ENCODE results near the gene C10orf143.
A peak's percentile ranks its signal among the peaks of the same experiment; 100 is the strongest.
"Not testable (repeated sequence)": the region's sequence is repeated elsewhere in the genome, so short reads cannot be mapped to it uniquely, and the experiment has no call there.

Gene C10orf143

DNA sequence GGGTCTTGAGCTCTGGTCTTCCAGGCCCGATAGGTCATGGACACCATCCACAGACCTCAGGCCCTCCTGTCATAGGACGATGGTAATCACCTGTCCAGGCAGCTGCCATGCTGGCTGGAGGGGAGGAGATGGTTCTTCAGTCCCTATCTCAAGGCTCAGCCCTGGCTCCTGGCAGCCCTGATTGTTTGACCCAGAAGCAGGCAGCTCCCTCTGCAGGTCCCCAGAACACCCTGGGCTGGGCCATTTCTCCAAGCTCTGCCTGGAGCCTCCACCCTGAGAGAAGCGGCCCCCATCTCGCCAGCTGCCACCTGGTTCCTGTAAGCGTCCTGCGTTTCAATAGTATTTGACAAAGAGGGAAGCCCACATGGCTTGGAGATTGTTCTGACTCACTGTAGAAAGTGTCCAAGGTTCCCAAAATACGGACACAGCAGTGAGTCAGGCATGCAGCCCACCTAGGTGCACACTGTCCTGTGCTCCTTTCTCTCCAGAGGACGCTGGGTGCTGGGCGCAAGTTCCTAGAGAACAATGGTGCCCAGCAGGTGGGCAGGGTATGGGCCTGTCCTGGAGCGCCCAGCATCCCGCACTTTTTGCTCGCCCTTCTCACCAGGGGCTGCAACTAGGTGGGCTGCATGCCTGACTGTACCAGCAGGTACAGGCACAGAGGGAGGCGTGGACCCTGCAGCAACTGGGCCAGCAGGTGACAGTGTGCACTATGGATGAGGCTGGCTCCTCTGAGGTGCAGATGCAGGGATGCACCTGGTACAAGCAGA, 74.1 kb downstream of the C10orf143 start:
- no peak for DNase-seq

DNA sequence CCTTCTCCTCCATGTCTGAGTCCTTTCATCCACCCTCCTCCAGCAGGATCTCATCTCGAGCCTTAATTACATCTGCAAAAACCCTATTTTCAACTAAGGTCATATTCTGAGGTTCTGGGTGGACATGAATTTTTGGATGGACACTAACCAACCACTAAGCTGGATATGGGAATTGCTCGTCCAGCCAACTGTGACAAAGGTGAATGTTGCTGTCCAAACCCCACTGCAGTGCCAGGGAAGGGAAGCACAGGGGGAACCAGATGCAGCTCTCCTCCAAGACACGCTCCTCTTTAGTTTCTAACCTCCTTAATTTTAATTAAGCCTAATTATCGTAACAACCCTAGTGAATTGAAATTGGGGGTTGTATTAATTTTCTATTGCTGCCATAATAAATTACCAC, 81.4 kb downstream of the C10orf143 start:
- DNase-seq: no peak

DNA sequence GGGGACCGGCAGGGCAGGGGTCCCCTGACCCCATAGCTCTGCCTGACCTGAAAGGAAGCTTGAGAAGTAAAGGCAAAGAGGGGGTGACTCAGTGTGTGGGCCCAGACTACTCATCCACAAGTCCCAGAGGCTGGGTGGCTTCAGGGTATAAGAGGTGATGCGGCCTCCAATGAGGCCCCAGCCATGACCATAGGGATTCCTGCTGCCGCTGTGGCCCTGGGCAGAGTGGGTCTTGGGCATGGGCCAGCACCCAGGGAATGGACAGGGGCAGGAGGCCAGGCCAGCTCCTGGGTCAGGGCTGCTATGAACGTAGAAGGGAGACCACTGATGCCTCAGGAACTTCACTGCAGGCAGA, 82.2 kb downstream of the C10orf143 start:
- no peak for DNase-seq

DNA sequence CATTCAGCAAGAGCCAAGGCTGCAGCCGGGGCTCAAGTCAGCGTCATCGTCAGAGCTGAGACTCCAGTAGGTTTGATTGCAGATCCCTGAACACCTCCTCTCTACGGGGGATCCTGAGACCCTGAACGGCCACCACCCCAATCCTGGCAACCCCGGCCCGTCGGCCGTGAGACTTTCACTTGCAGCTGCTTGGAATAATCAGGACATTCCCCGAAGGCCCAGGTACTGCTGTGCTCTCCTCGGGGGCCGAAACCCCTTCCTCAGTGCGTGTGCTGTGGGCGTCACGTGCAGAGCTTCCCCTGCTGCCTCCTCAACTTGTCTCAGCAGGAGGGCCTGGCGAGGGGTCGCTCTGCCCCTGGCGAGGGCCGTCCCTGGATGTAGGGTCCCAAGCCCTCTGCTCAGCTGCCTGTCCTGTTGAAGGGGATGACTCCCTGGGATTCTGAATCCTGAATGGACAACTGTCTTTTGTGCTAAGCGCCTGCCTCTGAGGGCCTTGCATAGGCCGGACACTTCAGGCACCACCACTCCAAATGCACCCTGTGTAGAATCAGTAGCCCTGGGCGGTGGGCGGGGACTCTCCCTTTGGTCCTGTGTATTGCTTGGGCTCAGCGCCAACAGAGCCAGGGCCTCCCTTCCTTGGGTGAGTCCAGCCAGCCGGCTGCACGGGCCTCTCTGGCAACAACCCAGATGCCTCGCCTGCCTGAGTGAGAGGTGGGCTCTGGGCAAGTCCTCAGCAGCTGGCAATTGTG, 82.7 kb downstream of the C10orf143 start:
- DNase-seq: peak in 1 of 56 donors; percentile 10

DNA sequence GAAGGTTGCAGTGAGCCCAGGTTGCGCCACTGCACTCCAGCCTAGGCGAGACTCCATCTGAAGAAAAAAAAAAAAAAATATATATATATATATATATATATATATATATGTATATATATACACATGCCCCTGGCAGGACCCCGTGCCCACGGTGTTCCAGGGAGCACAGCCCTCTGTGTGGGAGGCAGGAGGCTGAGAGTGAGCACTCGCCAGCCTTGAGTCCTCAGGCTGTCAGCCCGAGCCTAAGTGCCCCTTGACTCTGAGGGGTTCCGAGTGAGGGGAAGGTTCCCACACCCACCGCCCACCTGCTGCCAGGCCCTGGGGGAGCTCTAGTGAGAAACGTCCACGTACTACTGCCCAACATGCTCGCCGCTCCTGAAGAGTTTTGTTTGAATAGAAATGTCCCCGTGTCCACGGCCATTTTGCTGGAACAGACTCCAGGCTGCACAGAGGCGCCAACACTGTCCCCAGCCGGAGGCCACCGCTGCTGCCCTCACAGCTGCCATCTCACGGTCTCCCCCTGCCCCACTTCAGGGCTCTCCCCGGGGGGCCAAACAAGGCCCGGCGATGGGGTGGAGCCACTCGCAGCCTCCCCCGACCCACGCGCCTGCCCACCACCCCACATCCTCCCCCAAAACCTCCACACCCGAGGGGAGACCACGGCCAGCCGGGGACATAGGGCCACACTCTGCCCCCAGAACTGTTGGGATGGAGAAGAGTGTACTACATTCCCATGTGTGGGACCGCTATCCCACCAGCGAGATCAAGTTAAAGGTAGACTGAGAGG, 83.8 kb downstream of the C10orf143 start:
- DNase-seq: no peak

DNA sequence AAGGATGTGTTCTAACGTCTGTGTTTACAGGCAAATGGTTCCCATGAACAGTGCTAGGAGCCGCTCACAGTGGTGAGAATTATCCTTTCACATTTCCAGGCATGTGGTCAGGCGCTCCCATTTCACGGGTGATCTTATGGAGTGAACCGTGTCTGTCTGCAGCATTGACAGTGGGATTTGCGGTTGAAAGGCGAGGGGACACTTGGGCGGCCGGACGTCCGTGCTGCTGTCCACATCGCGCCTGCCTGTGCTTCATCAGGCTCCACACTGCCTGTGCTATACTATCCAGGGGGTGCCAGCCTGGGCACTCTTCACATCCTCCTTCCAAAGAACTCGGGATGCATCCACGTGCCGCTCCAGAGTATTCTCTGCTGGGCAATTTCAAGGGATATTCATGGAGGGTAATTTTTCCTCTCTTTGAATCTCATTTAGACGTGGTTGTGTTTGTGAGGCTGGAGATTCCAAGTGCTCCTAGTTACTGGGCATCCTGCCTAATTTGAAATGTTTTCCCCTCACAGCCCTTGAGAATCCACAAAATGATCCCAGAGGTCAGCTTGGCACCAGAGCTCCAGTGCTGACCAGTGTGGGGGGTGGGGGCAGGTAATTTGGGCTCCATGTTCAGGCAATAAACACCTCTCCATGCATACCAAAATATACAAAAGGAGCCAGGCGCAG, 84.7 kb downstream of the C10orf143 start:
- no peak for DNase-seq

DNA sequence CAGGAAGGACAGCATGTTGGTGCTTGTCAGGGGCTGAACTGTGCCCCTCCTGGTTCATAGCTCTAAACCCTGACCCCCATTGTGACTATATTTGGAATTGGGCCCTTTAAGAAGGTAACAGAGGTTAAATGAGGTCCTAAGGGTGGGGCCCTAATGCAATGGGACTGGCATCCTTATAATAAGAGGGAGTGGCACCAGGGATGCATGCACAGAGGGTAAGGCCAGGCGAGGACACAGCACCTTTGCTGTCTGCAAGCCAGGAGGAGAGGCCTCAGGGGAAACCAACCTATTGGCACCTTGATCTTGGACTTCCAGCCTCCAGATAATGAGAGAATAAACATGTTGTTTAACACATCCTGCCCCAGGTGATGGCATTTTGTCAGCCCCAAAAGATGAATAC, 85.3 kb downstream of the C10orf143 start:
- no peak for DNase-seq

DNA sequence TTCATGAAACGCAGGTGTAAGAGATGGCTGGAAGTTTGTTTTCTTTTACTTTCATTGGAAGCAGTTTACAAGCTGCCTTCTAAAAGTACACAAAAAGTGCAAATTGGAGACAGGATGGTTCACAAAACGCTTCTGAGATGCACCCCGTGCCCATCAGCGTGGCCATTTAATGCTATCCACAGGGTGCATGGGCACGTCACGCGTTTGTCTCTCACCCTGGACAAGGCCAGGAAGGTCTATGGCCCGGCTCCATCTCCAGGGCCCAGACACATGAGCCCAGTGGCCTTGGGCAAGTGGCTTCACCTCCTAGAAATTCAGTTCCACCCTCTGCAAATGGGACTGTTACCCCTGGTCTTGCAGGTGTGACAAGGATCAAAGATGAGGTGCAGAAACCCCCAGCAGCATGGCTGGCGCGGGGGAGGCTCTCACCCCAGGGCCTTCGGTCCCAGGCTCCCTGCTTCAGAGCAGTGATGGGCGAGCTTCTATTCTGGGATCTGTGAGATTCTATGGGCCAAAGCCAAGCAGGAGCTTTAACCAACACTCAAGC, 85.8 kb downstream of the C10orf143 start:
- DNase-seq: no peak

DNA sequence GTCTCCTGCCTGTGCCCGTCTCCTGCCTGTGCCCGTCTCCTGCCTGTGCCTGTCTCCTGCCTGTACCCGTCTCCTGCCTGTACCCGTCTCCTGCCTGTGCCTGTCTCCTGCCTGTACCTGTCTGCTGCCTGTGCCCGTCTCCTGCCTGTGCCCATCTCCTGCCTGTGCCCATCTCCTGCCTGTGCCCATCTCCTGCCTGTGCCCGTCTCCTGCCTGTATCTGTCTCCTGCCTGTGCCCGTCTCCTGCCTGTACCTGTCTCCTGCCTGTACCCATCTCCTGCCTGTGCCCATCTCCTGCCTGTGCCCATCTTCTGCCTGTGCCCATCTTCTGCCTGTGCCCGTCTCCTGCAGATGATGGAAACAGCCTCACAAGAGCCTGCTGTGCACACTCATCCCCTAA, 86.3 kb downstream of the C10orf143 start:
- DNase-seq: not testable (repeated sequence)

DNA sequence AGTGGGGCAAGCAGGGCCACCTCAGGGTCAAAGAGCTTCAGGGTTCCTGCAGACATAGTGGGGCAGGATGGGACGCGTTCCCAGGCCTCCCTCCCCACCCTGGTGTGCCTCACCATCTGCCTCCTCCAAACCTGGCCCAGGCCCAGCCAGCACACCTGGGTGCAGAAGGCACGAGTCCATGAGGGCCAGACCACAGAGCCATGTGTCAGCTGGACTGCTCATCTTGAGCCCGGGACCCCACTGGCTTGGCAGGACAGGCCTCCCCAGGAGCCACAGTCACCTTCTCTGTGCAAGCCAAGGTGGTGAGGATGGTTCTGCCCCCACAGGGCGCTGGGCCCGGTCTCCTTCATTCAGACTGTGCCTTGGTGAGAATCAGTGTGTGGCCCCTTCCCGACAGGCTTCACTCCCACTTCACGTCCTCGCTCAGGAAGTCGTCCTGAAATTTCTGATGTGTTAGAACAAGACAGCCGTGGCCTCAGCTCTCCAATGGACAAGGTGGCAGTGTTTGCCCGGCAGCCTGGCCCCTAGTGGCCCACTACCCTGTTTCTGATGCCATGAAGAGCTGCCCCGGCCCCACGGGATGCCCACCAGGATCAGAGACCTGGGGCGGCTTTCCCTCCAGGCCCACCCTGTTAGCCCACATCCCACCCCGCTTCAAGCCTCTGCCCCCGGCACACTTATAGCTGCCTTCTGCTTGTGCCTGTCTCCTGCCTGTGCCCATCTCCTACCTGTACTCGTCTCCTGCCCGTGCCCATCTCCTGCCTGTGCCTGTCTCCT, 87.0 kb downstream of the C10orf143 start:
- no peak for DNase-seq

DNA sequence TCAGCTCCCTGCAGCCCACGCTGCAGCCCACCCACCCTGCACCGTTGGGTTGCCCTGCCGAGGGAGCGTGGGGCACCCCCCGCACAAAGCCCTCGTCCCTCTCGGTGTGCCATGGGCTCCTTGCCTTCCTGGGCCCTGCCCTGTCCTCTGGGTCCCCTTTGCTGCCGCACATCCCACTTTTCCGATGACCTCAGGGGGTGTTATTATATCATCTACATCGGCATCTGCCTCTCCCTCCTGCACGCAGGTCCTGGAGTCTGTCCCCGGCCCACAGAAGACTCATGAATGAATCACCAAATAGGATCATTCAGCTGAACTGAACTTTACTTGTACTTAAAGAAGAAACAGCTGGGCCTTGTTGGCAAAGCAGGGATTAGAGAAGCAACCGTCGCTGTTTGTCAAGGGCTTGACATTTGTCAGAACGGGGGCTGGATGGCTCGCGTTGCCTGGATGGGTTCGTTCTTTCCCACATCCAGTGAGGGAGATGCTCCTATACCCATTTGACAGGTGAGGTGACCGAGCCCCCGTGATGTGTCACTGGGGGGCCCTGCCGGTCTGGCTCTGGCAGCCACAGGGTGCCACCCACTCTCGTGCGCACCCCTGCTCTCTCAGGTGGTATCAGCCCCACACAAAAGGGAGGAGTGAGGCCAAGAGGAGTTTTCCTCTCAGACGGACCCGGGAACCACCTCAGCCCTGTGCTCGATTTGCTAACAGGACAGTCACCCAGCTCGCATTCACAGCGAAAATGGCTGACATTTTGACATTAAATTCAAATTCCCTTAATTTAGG, 87.9 kb downstream of the C10orf143 start:
- DNase-seq: no peak

DNA sequence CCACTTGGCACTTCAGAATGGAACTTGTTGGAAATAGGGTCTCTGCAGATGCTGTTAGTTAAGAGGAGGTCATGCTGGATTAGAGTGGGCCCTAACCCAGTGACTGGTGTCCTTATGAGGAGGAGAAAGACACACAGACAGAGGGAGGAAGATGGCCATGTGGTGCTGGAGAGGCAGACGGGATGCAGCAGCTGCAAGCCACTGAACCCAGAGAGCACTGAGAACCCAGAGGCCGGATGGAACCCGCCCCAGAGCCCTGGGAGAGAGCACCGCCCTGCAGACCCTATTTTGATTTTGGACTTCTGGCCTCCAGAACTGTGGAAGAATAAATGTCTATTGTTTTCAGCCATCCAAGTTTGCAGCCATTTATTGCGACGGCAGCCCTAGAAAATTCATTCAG, 88.5 kb downstream of the C10orf143 start:
- DNase-seq: no peak

DNA sequence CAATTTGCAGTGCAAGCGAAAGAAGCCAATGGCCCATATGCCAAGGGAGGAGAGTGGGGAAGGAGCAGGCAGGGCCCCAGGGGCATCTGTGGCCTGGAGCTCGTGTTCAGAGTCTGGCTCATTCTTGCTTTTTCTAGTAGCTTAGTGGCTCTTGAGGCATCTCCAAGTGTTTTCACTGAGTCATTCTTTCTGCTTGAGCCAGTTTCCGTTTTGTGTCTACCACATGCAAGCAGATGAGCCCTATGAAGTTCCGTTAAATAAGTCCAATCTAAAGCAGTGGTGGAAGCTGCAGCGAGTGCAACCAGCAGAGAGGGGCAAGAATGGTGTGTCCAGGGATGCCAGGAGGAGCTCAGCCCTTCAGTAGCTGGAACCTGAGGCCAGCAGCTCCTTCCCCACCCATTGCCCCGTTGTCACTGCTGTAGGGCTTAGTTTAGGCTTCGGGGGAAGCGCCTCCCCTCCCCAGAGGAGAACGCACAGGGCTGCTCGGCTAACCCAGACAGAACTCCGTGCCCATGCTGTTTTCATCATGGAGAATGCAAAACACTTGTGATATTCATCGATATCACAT, 89.2 kb downstream of the C10orf143 start:
- DNase-seq: no peak

DNA sequence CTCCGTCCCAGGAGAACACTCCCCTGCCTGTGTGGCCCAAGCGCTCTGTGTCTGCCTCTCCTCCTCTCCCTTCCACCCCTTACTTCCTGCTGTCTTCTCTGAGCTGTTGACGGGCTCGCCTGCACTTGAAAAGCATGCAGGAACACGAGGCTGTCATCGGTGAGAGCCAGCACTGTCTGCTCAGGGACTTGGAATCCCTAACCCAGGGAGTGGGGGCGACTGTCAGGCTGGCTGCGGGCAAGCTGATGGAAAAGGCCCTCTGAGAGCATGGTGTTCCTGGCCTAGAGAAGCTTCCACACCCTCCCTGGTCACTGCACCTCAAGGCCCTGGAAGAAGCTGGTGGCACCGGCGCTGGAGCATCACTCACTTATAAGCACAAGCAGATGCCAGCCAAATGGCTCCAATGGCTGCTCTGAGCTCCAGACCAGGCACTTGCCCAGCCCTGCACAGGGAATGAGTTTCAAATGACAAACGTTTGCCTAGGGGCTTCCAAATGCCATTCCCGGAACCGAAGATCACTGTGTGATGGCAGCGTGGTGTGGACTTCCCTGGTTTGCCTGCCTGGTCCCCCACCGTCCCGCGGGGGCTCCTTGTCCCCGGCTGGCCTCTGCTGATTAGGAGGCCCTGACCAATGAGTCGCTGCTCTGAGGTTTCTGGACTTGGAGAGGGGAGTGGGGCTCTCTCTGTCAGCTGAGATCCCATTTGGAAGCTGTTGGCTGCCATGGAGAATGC, 89.8 kb downstream of the C10orf143 start:
- no peak for DNase-seq

DNA sequence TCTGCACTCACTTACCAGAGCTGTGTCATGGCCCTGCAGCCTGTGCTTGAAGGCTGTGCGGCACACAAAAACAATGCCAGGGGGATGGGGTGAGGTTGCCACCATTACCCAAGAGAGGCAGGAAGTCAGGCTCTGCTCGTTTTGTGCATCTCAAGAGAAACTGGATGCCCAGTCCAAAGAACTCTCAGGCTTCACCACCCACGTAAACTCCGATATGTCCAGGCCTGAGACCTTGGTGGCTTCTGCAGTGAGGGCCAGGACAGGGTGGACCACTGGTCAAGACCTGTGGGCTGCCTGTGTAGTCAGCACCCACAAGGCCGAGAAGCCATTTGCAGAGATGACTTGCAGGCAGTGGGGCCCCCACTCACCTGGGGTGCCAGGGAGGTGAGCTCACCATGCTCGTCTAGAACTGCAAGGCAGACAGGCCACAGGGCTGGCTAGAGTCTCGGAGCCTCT, 91.9 kb downstream of the C10orf143 start:
- DNase-seq: no peak

DNA sequence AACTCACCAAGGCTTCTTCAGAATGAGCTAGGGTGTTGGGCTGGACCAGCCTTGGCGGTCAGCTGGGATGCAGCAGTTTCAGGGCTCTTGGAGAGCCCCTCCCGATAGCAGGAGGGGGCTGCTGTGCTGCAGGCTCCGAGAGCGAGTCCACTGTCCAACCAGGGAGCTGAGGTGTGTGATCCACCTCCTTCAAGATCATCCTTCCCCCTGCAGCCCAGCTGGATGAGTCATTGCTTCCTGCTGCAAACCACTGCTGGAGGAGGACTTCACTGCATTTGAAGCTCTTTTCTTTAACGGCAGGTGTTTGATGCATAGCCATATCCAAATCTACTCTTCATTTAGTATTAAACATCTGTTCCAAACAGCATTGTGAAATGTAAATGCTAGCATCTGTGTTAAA, 92.4 kb downstream of the C10orf143 start:
- no peak for DNase-seq

DNA sequence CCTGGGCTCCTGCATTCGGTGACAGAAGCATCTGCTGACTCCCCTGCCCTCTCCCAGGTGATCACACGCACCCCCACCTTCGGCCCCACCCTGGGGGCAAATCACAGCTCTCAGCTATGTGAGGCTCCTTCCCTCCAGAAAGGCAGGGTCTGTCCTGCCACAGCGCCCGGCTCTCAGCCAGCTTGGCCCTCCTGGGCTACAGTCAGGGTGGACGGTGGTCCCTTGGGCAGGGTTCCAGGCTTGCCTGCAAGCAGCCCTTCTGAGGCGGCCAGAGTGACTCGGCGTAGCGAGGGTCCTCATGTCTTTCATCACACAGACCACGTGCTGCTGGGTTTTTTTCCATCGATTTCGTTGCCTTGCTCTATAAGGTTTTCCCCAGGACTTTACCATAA, 93.0 kb downstream of the C10orf143 start:
- DNase-seq: no peak

DNA sequence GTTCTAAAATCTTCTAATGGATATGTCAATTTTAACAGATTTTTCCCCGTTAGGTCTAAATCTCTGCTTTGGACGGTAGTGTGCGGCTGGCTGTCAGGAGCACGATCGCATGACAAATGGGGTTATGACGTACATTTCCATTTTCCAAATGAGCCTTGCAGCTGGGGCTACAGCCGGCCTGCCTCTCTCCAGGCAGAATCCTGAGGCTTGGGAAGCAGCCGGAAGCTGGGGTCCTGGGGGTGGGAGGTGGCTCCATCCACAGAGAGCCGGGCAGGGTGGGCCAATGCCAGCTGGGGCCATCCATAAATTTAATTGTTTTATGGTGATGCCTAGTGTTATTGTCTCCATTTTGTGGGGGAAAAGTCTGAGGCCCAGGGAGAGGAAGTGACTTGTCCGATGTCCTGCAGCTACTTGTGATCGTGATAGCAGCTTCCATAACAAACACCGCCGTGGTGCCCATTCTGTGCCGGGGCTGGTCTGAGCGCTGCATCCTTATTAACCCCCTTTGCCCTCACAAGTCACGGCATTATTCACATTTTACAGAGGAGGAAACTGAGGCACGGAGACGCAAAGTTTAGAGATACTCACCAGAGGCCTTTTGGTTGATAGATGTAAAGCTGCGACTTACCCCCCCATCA, 93.5 kb downstream of the C10orf143 start:
- DNase-seq: no peak
